Loucy (cell line): ENCODE measurements around the gene GTF3A.
A peak's percentile ranks its signal among the peaks of the same experiment; 100 is the strongest.

Source experiments
- H2AFZ ChIP-seq: fragments of 200-600 bp; sonication (generic); 2 replicates; pipeline ENCODE4 v1.6.0; 2016; ENCODE audit warnings: antibody characterized with exemption, mild to moderate bottlenecking, low read length, moderate library complexity
- H3F3A ChIP-seq: fragments of 200-600 bp; 2 replicates; pipeline ENCODE4 v1.6.0; 2016; ENCODE audit warnings: antibody characterized with exemption, low read depth, mild to moderate bottlenecking
- H3K27me3 ChIP-seq: fragments of 200-600 bp; sonication (generic); 2 replicates; pipeline ENCODE4 v1.6.1; 2014; ENCODE audit warnings: low read length, mild to moderate bottlenecking; ENCODE audit not compliant: insufficient read depth, poor library complexity, severe bottlenecking
- H3K36me3 ChIP-seq: fragments of 200-600 bp; sonication (generic); 2 replicates; pipeline ENCODE4 v1.6.1; 2016; ENCODE audit warnings: low read length; ENCODE audit not compliant: insufficient read depth
- H3K4me1 ChIP-seq: fragments of 200-600 bp; sonication (generic); 2 replicates; pipeline ENCODE4 v1.5.1; 2014; ENCODE audit warnings: low read length, mild to moderate bottlenecking; ENCODE audit not compliant: insufficient read depth, poor library complexity, severe bottlenecking
- H3K4me2 ChIP-seq: fragments of 200-600 bp; sonication (generic); 2 replicates; pipeline ENCODE4 v1.6.0; 2014; ENCODE audit warnings: antibody characterized with exemption, low read length, low read depth, mild to moderate bottlenecking; ENCODE audit not compliant: poor library complexity, severe bottlenecking
- H3K4me3 ChIP-seq: fragments of 200-600 bp; sonication (generic); 2 replicates; pipeline ENCODE4 v1.5.1; 2014; ENCODE audit warnings: low read length, mild to moderate bottlenecking, mixed read lengths; ENCODE audit not compliant: poor library complexity, severe bottlenecking
- H3K79me2 ChIP-seq: fragments of 200-600 bp; sonication (generic); 2 replicates; pipeline ENCODE4 v1.6.1; 2014; ENCODE audit warnings: low read length; ENCODE audit not compliant: insufficient read depth
- H3K9ac ChIP-seq: fragments of 200-600 bp; sonication (generic); 2 replicates; pipeline ENCODE4 v1.6.0; 2014; ENCODE audit warnings: mild to moderate bottlenecking, low read depth, low read length, moderate library complexity; ENCODE audit not compliant: poor library complexity, severe bottlenecking
- H3K9me2 ChIP-seq: fragments of 200-600 bp; sonication (generic); replicated peaks from 2 replicates; pipeline ENCODE4 v1.6.1; 2016; ENCODE audit warnings: low read depth, low read length, mixed read lengths
- H3K9me3 ChIP-seq: fragments of 200-600 bp; sonication (generic); 2 replicates; pipeline ENCODE4 v1.6.1; 2014; ENCODE audit warnings: mild to moderate bottlenecking, antibody characterized with exemption, low read length, low read depth; ENCODE audit not compliant: insufficient read depth
- H4K20me1 ChIP-seq: fragments of 200-600 bp; sonication (generic); 2 replicates; pipeline ENCODE4 v1.6.0; 2014; ENCODE audit warnings: antibody characterized with exemption, low read length, mild to moderate bottlenecking; ENCODE audit not compliant: insufficient read depth, poor library complexity, severe bottlenecking
- CTCF ChIP-seq: fragments of 200-600 bp; sonication (generic); conservative IDR thresholded peaks from 2 replicates; pipeline ENCODE4 v1.5.1; 2014; ENCODE audit warnings: mild to moderate bottlenecking, antibody characterized with exemption, low read length
- EZH2phosphoT487 ChIP-seq: fragments of 200-600 bp; IDR thresholded peaks from 2 replicates; pipeline ENCODE4 v1.6.1; 2018; ENCODE audit warnings: antibody characterized with exemption, mild to moderate bottlenecking, moderate library complexity, borderline replicate concordance

Gene GTF3A

GRCh38 chr13:27442071-27442647, 17.7 kb downstream of the GTF3A start:
- Histone ChIP-seq H3K4me1 (peaks cover 66% of the 10 kb centered on the region), H3K4me3 (peak overlapping the region; percentile 69), H3K9ac (peak overlapping the region; percentile 71), H3K27me3 (no peaks in the 10 kb centered on the region), H3K4me2 (peak overlapping the region; percentile 86), H3K9me3 (no peaks in the 10 kb centered on the region), H3K36me3 (peaks cover 4% of the 10 kb centered on the region; the same call in 1 of the 2 replicates), H2AFZ (no peak overlapping the region), H4K20me1 (no peaks in the 10 kb centered on the region), H3F3A (peaks cover 29% of the 10 kb centered on the region), H3K79me2 (peaks cover 54% of the 10 kb centered on the region), H3K9me2 (no peaks in the 10 kb centered on the region)
- no peak for TF ChIP-seq CTCF
- no peak for TF ChIP-seq EZH2phosphoT487

GRCh38 chr13:27442797-27443196, 18.4 kb downstream of the GTF3A start:
- Histone ChIP-seq H3K36me3 (no peaks in the 10 kb centered on the region; the same call in 1 of the 2 replicates), H3K9me2 (no peaks in the 10 kb centered on the region), H3K9me3 (no peaks in the 10 kb centered on the region), H3K4me1 (peaks cover 72% of the 10 kb centered on the region), H3K4me2 (peak overlapping the region; percentile 86), H2AFZ (no peak overlapping the region), H3K79me2 (peaks cover 57% of the 10 kb centered on the region), H3K4me3 (peak overlapping the region; percentile 69), H3F3A (peaks cover 35% of the 10 kb centered on the region), H3K27me3 (no peaks in the 10 kb centered on the region), H4K20me1 (no peaks in the 10 kb centered on the region), H3K9ac (peak overlapping the region; percentile 71)
- no peak for TF ChIP-seq CTCF
- no peak for TF ChIP-seq EZH2phosphoT487

GRCh38 chr13:27446986-27447583, 22.7 kb downstream of the GTF3A start:
- H3K9ac ChIP-seq: peak overlapping the region; percentile 93
- H3K4me1 ChIP-seq: peaks cover 72% of the 10 kb centered on the region
- no peaks in the 10 kb centered on the region for H3K9me2 ChIP-seq
- H3K36me3 ChIP-seq: no peaks in the 10 kb centered on the region
- no peak overlapping the region for H2AFZ ChIP-seq
- no peaks in the 10 kb centered on the region for H3K9me3 ChIP-seq
- H3K4me2 ChIP-seq: peak overlapping the region; percentile 76
- H4K20me1 ChIP-seq: no peaks in the 10 kb centered on the region
- peak overlapping the region; percentile 85 for H3K4me3 ChIP-seq
- no peak for TF ChIP-seq CTCF
- TF ChIP-seq EZH2phosphoT487: no peak
- peaks cover 36% of the 10 kb centered on the region for H3F3A ChIP-seq
- no peaks in the 10 kb centered on the region for H3K27me3 ChIP-seq
- H3K79me2 ChIP-seq: peaks cover 49% of the 10 kb centered on the region
